GM11168 (cell line): ENCODE measurements around the gene CSAG2.

Experiments used
- in situ Hi-C: fragments of 300-500 bp; cut with MboI; formaldehyde crosslinking; loops from one replicate; pipeline ENCODE4 v1.12.0; 2022; ENCODE audit warnings: low sequenced_read_pairs; ENCODE audit not compliant: unreplicated experiment

Gene CSAG2

GRCh38 chrX:152674135-152674534 lies 34.9 kb downstream of the CSAG2 start:
- in situ Hi-C loops, result no loop called here

DNA sequence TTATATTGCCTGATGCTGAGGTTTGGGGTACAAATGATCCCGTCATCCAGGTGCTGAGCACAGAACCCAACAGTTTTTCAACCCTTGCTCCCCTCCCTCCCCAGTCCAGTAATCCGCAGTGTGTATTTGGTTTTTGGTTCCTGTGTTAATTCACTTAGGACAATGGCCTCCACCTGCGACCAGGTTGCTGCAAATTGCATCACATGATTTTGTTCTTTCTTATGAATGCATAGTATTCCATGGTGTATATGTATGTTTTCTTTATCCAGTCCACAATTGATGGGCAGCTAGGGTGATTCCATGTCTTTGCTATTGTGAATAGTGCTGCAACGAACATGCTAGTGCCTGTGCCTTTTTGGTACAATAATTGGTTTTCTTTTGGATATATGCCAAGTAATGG lies 46.0 kb downstream of the CSAG2 start:
- in situ Hi-C loops, result no loop called here

DNA sequence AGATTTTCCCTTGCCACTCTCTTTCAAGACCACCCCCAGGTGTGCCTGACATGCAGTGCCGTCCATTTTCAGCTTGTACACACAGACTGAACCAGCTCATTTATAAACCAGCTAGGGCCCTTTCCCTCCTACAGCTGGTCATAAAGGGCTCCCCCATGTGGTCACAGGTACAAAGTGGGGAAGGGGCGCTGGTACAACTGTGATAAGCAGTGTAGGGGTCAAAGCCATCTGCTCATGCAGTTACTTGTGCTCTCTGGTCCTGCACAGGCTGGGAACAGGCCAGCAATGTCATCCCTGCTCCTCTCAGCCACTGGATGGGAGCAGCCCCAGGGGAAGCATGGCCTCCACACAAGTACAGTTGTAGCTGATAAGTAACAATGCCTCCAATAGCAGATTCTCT lies 50.8 kb downstream of the CSAG2 start:
- in situ Hi-C loops, result no loop called here
